SU-DHL-6 (cell line): ENCODE measurements around the gene SREBF1.

Experiments
- H2AFZ ChIP-seq: fragments of 200-600 bp; sonication (generic); 2 replicates; pipeline ENCODE4 v1.6.1; 2014; ENCODE audit warnings: low read depth, mild to moderate bottlenecking, moderate library complexity, mixed read lengths, antibody characterized with exemption, low read length; ENCODE audit not compliant: severe bottlenecking
- H3F3A ChIP-seq: fragments of 200-600 bp; shearing (Covaris generic); 2 replicates; pipeline ENCODE4 v1.6.0; 2016; ENCODE audit warnings: antibody characterized with exemption, mild to moderate bottlenecking; ENCODE audit not compliant: insufficient read depth
- H3K27ac ChIP-seq: fragments of 200-600 bp; sonication (generic); 2 replicates; pipeline ENCODE4 v1.5.1; 2016; ENCODE audit warnings: low read depth, mild to moderate bottlenecking, low read length, moderate library complexity, mixed read lengths
- H3K27me3 ChIP-seq: fragments of 200-600 bp; sonication (generic), shearing (Covaris generic); 2 replicates; pipeline ENCODE4 v1.6.0; 2014; ENCODE audit warnings: mild to moderate bottlenecking, low read length
- H3K36me3 ChIP-seq: fragments of 200-600 bp; sonication (generic); 2 replicates; pipeline ENCODE4 v1.6.1; 2014; ENCODE audit warnings: mild to moderate bottlenecking, low read length, mixed read lengths
- H3K4me2 ChIP-seq: fragments of 300-600, 200-600 bp; shearing (Covaris generic), sonication (generic); 2 replicates; pipeline ENCODE4 v1.6.0; 2014; ENCODE audit warnings: low read length, low read depth, mild to moderate bottlenecking; ENCODE audit not compliant: poor library complexity, severe bottlenecking
- H3K4me3 ChIP-seq: fragments of 200-600 bp; sonication (generic); 2 replicates; pipeline ENCODE4 v1.5.1; 2014; ENCODE audit warnings: antibody characterized with exemption, low read length, mild to moderate bottlenecking, mixed read lengths; ENCODE audit not compliant: insufficient read depth, poor library complexity, severe bottlenecking
- H3K79me2 ChIP-seq: fragments of 200-600 bp; sonication (generic); 2 replicates; pipeline ENCODE4 v1.6.1; 2014; ENCODE audit warnings: mild to moderate bottlenecking, low read length, moderate library complexity; ENCODE audit not compliant: insufficient read depth
- H3K9ac ChIP-seq: fragments of 200-600 bp; sonication (generic); 2 replicates; pipeline ENCODE4 v1.7.0; 2014; ENCODE audit warnings: mild to moderate bottlenecking, low read length
- H3K9me2 ChIP-seq: fragments of 200-600 bp; sonication (generic); replicated peaks from 2 replicates; pipeline ENCODE4 v1.6.1; 2014; ENCODE audit warnings: low read length; ENCODE audit not compliant: insufficient read depth
- H3K9me3 ChIP-seq: fragments of 200-600 bp; sonication (generic); 2 replicates; pipeline ENCODE4 v1.6.1; 2014; ENCODE audit warnings: low read length, mixed read lengths; ENCODE audit not compliant: insufficient read depth
- H4K20me1 ChIP-seq: fragments of 200-600 bp; sonication (generic); 2 replicates; pipeline ENCODE4 v1.6.1; 2014; ENCODE audit warnings: low read depth, mild to moderate bottlenecking, antibody characterized with exemption, low read length, moderate library complexity, mixed read lengths
- CTCF ChIP-seq: fragments of 200-600 bp; sonication (generic); IDR thresholded peaks from one replicate; pipeline ENCODE4 v1.5.1; 2017; ENCODE audit warnings: antibody characterized with exemption, mild to moderate bottlenecking, low read length, moderate library complexity; ENCODE audit not compliant: insufficient read depth, poor library complexity, severe bottlenecking
- EZH2phosphoT487 ChIP-seq: fragments of 200-600 bp; sonication (generic), shearing (Covaris generic); conservative IDR thresholded peaks from 2 replicates; pipeline ENCODE4 v1.6.1; 2018; ENCODE audit warnings: mild to moderate bottlenecking, antibody characterized with exemption, low read length, moderate library complexity, mixed read lengths

SREBF1 gene

GRCh38 chr17:17782523-17783115, 54.2 kb downstream of the SREBF1 start:
- Histone ChIP-seq H4K20me1 (no peaks in the 10 kb centered on the region), H3K79me2 (no peaks in the 10 kb centered on the region), H3K27me3 (no peaks in the 10 kb centered on the region), H3F3A (peaks cover 18% of the 10 kb centered on the region), H3K36me3 (no peaks in the 10 kb centered on the region), H3K9me3 (no peaks in the 10 kb centered on the region), H3K27ac (peak overlapping the region; percentile 84), H3K4me3 (peak overlapping the region; percentile 48), H3K4me2 (peak overlapping the region; percentile 75), H3K9me2 (no peaks in the 10 kb centered on the region), H3K9ac (peak overlapping the region; percentile 53), H2AFZ (peak overlapping the region; percentile 81)
- TF ChIP-seq CTCF = no peak
- TF ChIP-seq EZH2phosphoT487 = no peak

GRCh38 chr17:17781591-17782496, 54.9 kb downstream of the SREBF1 start:
- TF ChIP-seq EZH2phosphoT487 (0 out of 2 replicates have a peak, but pooled peaks have one; percentile 34), CTCF (no peak)
- Histone ChIP-seq H3K36me3 (no peaks in the 10 kb centered on the region), H3K4me2 (peak overlapping the region; percentile 75), H3K27ac (no peak overlapping the region), H3F3A (peaks cover 18% of the 10 kb centered on the region), H3K27me3 (no peaks in the 10 kb centered on the region), H3K9me2 (no peaks in the 10 kb centered on the region), H2AFZ (no peak overlapping the region), H3K4me3 (no peak overlapping the region), H3K9me3 (no peaks in the 10 kb centered on the region), H3K79me2 (no peaks in the 10 kb centered on the region), H4K20me1 (no peaks in the 10 kb centered on the region), H3K9ac (peak overlapping the region; percentile 53; the same call in 1 of the 2 replicates)

- no peak for TF ChIP-seq EZH2phosphoT487
- no peak for TF ChIP-seq CTCF
- no peaks in the 10 kb centered on the region for H3K9me2 ChIP-seq
- no peak overlapping the region for H3K4me3 ChIP-seq
- no peaks in the 10 kb centered on the region for H3K36me3 ChIP-seq
- H3K27me3 ChIP-seq = no peaks in the 10 kb centered on the region
- H3F3A ChIP-seq = peaks cover 18% of the 10 kb centered on the region
- no peak overlapping the region for H3K4me2 ChIP-seq
- H4K20me1 ChIP-seq = no peaks in the 10 kb centered on the region
- no peaks in the 10 kb centered on the region for H3K79me2 ChIP-seq
- no peaks in the 10 kb centered on the region for H3K9me3 ChIP-seq
- no peak overlapping the region for H2AFZ ChIP-seq
- H3K9ac ChIP-seq = no peak overlapping the region
- no peak overlapping the region for H3K27ac ChIP-seq
Measured at GRCh38 chr17:17780922-17781590, 55.7 kb downstream of the SREBF1 start.
